ENCODE results near the gene MAX.

DNA sequence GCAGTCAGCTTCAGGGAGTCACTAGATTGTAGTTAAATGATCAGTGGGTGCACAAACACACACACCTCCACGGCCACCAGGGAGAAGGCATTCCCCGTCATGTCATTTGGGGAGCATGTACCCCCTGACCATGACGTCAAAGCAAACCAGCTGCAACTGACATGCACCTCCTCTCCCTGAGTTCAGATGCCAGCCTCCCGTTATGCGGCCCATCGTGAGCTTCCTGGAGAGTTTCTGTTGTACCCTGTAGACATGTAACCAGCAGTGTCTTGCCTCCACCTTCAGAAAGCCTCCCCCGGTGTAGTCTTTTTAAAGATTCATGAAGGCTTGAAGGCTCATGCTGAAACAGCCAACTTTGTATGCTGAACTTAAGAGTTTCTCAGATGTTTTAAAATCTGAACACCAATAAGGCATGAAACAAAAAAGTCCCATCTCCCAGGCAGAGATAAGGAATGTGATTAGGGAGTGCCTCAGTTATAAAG is 60.8 kb downstream of the MAX start:
- no peak for TF ChIP-seq RAD21 (IDR thresholded peaks at IDR 0.05; ENCODE audit: low read length)
- TF ChIP-seq, protein P1, sequence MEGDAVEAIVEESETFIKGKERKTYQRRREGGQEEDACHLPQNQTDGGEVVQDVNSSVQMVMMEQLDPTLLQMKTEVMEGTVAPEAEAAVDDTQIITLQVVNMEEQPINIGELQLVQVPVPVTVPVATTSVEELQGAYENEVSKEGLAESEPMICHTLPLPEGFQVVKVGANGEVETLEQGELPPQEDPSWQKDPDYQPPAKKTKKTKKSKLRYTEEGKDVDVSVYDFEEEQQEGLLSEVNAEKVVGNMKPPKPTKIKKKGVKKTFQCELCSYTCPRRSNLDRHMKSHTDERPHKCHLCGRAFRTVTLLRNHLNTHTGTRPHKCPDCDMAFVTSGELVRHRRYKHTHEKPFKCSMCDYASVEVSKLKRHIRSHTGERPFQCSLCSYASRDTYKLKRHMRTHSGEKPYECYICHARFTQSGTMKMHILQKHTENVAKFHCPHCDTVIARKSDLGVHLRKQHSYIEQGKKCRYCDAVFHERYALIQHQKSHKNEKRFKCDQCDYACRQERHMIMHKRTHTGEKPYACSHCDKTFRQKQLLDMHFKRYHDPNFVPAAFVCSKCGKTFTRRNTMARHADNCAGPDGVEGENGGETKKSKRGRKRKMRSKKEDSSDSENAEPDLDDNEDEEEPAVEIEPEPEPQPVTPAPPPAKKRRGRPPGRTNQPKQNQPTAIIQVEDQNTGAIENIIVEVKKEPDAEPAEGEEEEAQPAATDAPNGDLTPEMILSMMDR (conservative IDR thresholded peaks at IDR 0.05; ENCODE audit: low read depth, low read length): no peak
- no peak for TF ChIP-seq MXI1 (IDR thresholded peaks at IDR 0.05; ENCODE audit: borderline replicate concordance, low read depth, low read length)
- no peak for TF ChIP-seq FOS (IDR thresholded peaks at IDR 0.05; ENCODE audit: low read depth, low read length)
- no peak for TF ChIP-seq CEBPB (IDR thresholded peaks at IDR 0.05; ENCODE audit: low read depth, low read length)
- no peak for TF ChIP-seq NFE2L2 (IDR thresholded peaks at IDR 0.05; ENCODE audit: low read depth, low read length)
- TF ChIP-seq SMC3 (IDR thresholded peaks at IDR 0.05; ENCODE audit: low read depth, low read length): no peak
- TF ChIP-seq, protein P2, sequence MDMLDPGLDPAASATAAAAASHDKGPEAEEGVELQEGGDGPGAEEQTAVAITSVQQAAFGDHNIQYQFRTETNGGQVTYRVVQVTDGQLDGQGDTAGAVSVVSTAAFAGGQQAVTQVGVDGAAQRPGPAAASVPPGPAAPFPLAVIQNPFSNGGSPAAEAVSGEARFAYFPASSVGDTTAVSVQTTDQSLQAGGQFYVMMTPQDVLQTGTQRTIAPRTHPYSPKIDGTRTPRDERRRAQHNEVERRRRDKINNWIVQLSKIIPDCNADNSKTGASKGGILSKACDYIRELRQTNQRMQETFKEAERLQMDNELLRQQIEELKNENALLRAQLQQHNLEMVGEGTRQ (IDR thresholded peaks at IDR 0.05; ENCODE audit: low read depth, low read length): no peak

Measured in IMR-90 (cell line).